ENCODE measurements around the gene STARD7.

Gene STARD7

GRCh38 chr2:96207774-96208142 is 869 bp downstream of the STARD7 start:
- H3K27ac ChIP-seq, result peak overlapping the region; percentile 73 to 98 (median 94); a peak in 21 of 22 replicates
- H4K20me1 ChIP-seq, result peaks cover 49 to 54% (median 53%) of the 10 kb centered on the region in 11 experiments; a peak in 21 of 22 replicates
- no peak for TF ChIP-seq Cebpa-rat (IDR thresholded peaks at IDR 0.05)

GRCh38 chr2:96207073-96207773 is 1.4 kb downstream of the STARD7 start:
- H3K27me3 ChIP-seq, result no peaks in the 10 kb centered on the region
- H3K36me3 ChIP-seq, result peaks cover 0 to 34% (median 13%) of the 10 kb centered on the region in 11 experiments; a peak in 11 of 22 replicates
- TF ChIP-seq Cebpa-rat (IDR thresholded peaks at IDR 0.05), result no peak
- peak overlapping the region; percentile 85 to 99 (median 95) for H3K9ac ChIP-seq
- peak overlapping the region; percentile 84 to 98 (median 94) for H3K4me2 ChIP-seq
- H3K27ac ChIP-seq, result peak overlapping the region; percentile 73 to 98 (median 94); a peak in 21 of 22 replicates
- H3K4me3 ChIP-seq, result peak overlapping the region; percentile 70 to 97 (median 82)
- H4K20me1 ChIP-seq, result peaks cover 55 to 60% (median 58%) of the 10 kb centered on the region in 11 experiments; a peak in 21 of 22 replicates
- peaks cover 57 to 76% (median 72%) of the 10 kb centered on the region in 10 experiments for H3K4me1 ChIP-seq
- no peaks in the 10 kb centered on the region for H3K9me3 ChIP-seq (replicated peaks in 1 of 11)

More at GRCh38 chr2:96207774-96208142, 869 bp downstream of the STARD7 start:
- Histone ChIP-seq H3K9ac (peak overlapping the region; percentile 85 to 99 (median 95)), H3K4me3 (peak overlapping the region; percentile 70 to 97 (median 82)), H3K9me3 (replicated peaks in 1 of 11) (no peaks in the 10 kb centered on the region), H3K4me1 (peaks cover 57 to 70% (median 67%) of the 10 kb centered on the region in 10 experiments), H3K4me2 (peak overlapping the region; percentile 84 to 98 (median 94)), H3K27me3 (no peaks in the 10 kb centered on the region), H3K36me3 (peaks cover 0 to 34% (median 12%) of the 10 kb centered on the region in 11 experiments; a peak in 11 of 22 replicates)

- Histone ChIP-seq H3K9me3 (replicated peaks in 1 of 11) (no peaks in the 10 kb centered on the region), H3K27ac (peak overlapping the region in 3 of 11 experiments; percentile 8 to 40 (median 18); a peak in 3 of 22 replicates), H3K4me2 (peak overlapping the region; percentile 84 to 98 (median 94)), H3K36me3 (peaks cover 0 to 34% (median 19%) of the 10 kb centered on the region in 11 experiments; a peak in 12 of 22 replicates), H3K4me1 (peaks cover 57 to 82% (median 74%) of the 10 kb centered on the region in 10 experiments), H3K4me3 (peak overlapping the region in 9 of 10 experiments; percentile 13 to 39 (median 27); a peak in 12 of 20 replicates), H3K9ac (peak overlapping the region in 10 of 11 experiments; percentile 7 to 64 (median 36); a peak in 17 of 22 replicates), H4K20me1 (peaks cover 68 to 73% (median 71%) of the 10 kb centered on the region in 11 experiments; a peak in 21 of 22 replicates), H3K27me3 (no peaks in the 10 kb centered on the region)
- TF ChIP-seq Cebpa-rat (IDR thresholded peaks at IDR 0.05), result no peak
Observed at GRCh38 chr2:96205888-96206287, 2.7 kb downstream of the STARD7 start.

- H3K9ac ChIP-seq, result peak overlapping the region in 10 of 11 experiments; percentile 1 to 64 (median 32); a peak in 14 of 22 replicates
- H3K4me3 ChIP-seq, result peak overlapping the region in 6 of 10 experiments; percentile 12 to 39 (median 28); a peak in 9 of 20 replicates
- no peak for TF ChIP-seq Cebpa-rat (IDR thresholded peaks at IDR 0.05)
- H3K27me3 ChIP-seq, result no peaks in the 10 kb centered on the region
- no peaks in the 10 kb centered on the region for H3K9me3 ChIP-seq (replicated peaks in 1 of 11)
- peak overlapping the region in 8 of 11 experiments; percentile 7 to 57 (median 14); a peak in 8 of 22 replicates for H3K27ac ChIP-seq
- peaks cover 0 to 42% (median 20%) of the 10 kb centered on the region in 11 experiments; a peak in 14 of 22 replicates for H3K36me3 ChIP-seq
- peak overlapping the region; percentile 84 to 98 (median 94) for H3K4me2 ChIP-seq
- peaks cover 52 to 82% (median 65%) of the 10 kb centered on the region in 10 experiments for H3K4me1 ChIP-seq
- H4K20me1 ChIP-seq, result peaks cover 77 to 82% (median 80%) of the 10 kb centered on the region in 11 experiments; a peak in 21 of 22 replicates
Observed at GRCh38 chr2:96204836-96205624, 3.6 kb downstream of the STARD7 start.

- Histone ChIP-seq H3K27ac (peak overlapping the region in 7 of 11 experiments; percentile 7 to 28 (median 13); a peak in 11 of 22 replicates), H3K9me3 (replicated peaks in 1 of 11) (no peaks in the 10 kb centered on the region), H3K4me1 (peaks cover 52 to 91% (median 57%) of the 10 kb centered on the region in 10 experiments), H3K4me2 (peak overlapping the region; percentile 50 to 98 (median 93)), H4K20me1 (peaks cover 93 to 98% (median 96%) of the 10 kb centered on the region in 11 experiments; a peak in 21 of 22 replicates), H3K27me3 (no peaks in the 10 kb centered on the region), H3K9ac (peak overlapping the region in 9 of 11 experiments; percentile 10 to 42 (median 25); a peak in 10 of 22 replicates), H3K4me3 (peak overlapping the region in 1 of 10 experiments; percentile 14; a peak in 2 of 20 replicates), H3K36me3 (peaks cover 0 to 50% (median 27%) of the 10 kb centered on the region in 11 experiments; a peak in 14 of 22 replicates)
- no peak for TF ChIP-seq Cebpa-rat (IDR thresholded peaks at IDR 0.05)
Observed at GRCh38 chr2:96203130-96204028, 5.2 kb downstream of the STARD7 start.

GRCh38 chr2:96202152-96202854 is 6.3 kb downstream of the STARD7 start:
- H3K27ac ChIP-seq, result no peak overlapping the region
- peak overlapping the region in 8 of 11 experiments; percentile 61 to 98 (median 94); a peak in 9 of 22 replicates for H3K4me2 ChIP-seq
- H3K4me3 ChIP-seq, result no peak overlapping the region
- H3K36me3 ChIP-seq, result peaks cover 0 to 56% (median 27%) of the 10 kb centered on the region in 11 experiments; a peak in 14 of 22 replicates
- H3K27me3 ChIP-seq, result no peaks in the 10 kb centered on the region
- TF ChIP-seq Cebpa-rat (IDR thresholded peaks at IDR 0.05), result no peak
- H3K9me3 ChIP-seq (replicated peaks in 1 of 11), result no peaks in the 10 kb centered on the region
- H3K9ac ChIP-seq, result peak overlapping the region in 2 of 11 experiments; percentile 16 to 35; a peak in 1 of 22 replicates
- H3K4me1 ChIP-seq, result peaks cover 52 to 100% (median 56%) of the 10 kb centered on the region in 10 experiments
- H4K20me1 ChIP-seq, result peaks cover 97 to 100% (median 100%) of the 10 kb centered on the region in 11 experiments; a peak in 21 of 22 replicates

GRCh38 chr2:96201338-96201737 is 7.3 kb downstream of the STARD7 start:
- Histone ChIP-seq H4K20me1 (peaks cover 98 to 100% (median 100%) of the 10 kb centered on the region in 11 experiments; a peak in 21 of 22 replicates), H3K27me3 (no peaks in the 10 kb centered on the region), H3K4me3 (no peak overlapping the region), H3K36me3 (peaks cover 0 to 66% (median 28%) of the 10 kb centered on the region in 11 experiments; a peak in 15 of 22 replicates), H3K4me2 (peak overlapping the region in 2 of 11 experiments; percentile 4 to 17; a peak in 3 of 22 replicates), H3K9ac (peak overlapping the region in 1 of 11 experiments; percentile 45; a peak in 1 of 22 replicates), H3K27ac (no peak overlapping the region), H3K9me3 (replicated peaks in 1 of 11) (no peaks in the 10 kb centered on the region), H3K4me1 (peaks cover 43 to 90% (median 48%) of the 10 kb centered on the region in 10 experiments)
- TF ChIP-seq Cebpa-rat (IDR thresholded peaks at IDR 0.05), result no peak
